PC-3 (cell line): ENCODE data around the gene KAZN.

Source experiments
- EZH2 ChIP-seq: fragments of 300-600 bp; sonication (generic); IDR thresholded peaks from one replicate; pipeline ENCODE4 v1.6.1; 2017; ENCODE audit warnings: antibody characterized with exemption, mild to moderate bottlenecking, low read length; ENCODE audit not compliant: unreplicated experiment
- EZH2phosphoT487 ChIP-seq: fragments of 300-600 bp; sonication (generic); IDR thresholded peaks from 2 replicates; pipeline ENCODE4 v1.6.1; 2018; ENCODE audit warnings: mild to moderate bottlenecking, antibody characterized with exemption, low read length, borderline replicate concordance
- TF ChIP-seq, protein P1 (sequence below): fragments of 300-600 bp; sonication (generic); conservative IDR thresholded peaks from 2 replicates; pipeline ENCODE4 v1.5.1; 2017; ENCODE audit warnings: antibody characterized with exemption, low read depth, mild to moderate bottlenecking, low read length

DNA sequence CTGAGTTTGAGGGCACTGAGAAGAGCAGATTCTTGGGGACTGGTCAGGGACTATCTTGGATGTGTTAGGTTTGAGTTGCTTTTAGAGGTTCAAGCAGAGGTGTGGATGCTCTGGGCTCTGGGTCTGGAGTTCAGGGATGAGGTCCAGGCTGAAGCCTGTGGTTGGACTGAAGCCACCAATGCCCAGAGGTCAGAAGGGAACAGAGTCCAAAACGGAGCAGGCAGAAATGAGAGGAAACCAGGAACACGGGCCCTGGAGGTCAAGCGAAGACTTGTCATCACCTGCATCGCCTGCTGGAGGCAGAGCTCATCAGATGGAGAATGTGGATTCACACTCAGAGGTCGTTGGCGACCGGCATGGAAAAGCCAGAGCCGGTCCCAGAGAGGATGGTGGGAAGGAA lies 425.5 kb downstream of the KAZN start:
- TF ChIP-seq, protein P1, sequence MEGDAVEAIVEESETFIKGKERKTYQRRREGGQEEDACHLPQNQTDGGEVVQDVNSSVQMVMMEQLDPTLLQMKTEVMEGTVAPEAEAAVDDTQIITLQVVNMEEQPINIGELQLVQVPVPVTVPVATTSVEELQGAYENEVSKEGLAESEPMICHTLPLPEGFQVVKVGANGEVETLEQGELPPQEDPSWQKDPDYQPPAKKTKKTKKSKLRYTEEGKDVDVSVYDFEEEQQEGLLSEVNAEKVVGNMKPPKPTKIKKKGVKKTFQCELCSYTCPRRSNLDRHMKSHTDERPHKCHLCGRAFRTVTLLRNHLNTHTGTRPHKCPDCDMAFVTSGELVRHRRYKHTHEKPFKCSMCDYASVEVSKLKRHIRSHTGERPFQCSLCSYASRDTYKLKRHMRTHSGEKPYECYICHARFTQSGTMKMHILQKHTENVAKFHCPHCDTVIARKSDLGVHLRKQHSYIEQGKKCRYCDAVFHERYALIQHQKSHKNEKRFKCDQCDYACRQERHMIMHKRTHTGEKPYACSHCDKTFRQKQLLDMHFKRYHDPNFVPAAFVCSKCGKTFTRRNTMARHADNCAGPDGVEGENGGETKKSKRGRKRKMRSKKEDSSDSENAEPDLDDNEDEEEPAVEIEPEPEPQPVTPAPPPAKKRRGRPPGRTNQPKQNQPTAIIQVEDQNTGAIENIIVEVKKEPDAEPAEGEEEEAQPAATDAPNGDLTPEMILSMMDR, result no peak
- TF ChIP-seq EZH2, result no peak
- no peak for TF ChIP-seq EZH2phosphoT487
